Panc1 (cell line): Measurements from ENCODE around the gene VPS16.

Experiments used
- TF ChIP-seq, protein P1 (sequence below): fragments of 450-650 bp; IDR thresholded peaks from 2 replicates; pipeline ENCODE4 v1.5.1; 2017; ENCODE audit warnings: mild to moderate bottlenecking
- TF ChIP-seq, protein P2 (sequence below), 2 experiments: IDR thresholded peaks; 2 replicates each; pipeline ENCODE4 v1.6.1; 2011 to 2012; ENCODE audit warnings: low read depth in 2 of 2, control low read depth in 1 of 2, low read length in 1 of 2, mild to moderate bottlenecking in 1 of 2, moderate library complexity in 1 of 2; ENCODE audit not compliant: insufficient read depth in 1 of 2

DNA sequence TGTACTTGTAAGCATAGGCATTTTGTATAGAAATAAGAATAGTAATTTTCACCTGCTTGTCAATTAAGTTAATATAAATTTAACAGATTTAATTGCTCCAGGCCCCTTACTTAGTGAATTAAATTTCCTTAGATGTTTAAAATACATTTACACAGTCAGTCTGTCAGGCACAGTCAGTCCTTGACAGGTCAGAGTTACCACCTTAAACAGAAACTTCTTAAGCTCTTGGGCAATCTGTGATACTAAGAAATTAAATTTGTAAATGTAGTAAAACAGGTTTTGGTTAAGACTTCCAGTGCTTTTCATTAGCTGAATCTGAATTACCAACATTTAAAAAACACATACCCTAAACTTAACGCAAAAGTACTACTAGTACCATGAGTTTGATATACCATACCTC is 48.7 kb downstream of the VPS16 start:
- TF ChIP-seq, protein P1, sequence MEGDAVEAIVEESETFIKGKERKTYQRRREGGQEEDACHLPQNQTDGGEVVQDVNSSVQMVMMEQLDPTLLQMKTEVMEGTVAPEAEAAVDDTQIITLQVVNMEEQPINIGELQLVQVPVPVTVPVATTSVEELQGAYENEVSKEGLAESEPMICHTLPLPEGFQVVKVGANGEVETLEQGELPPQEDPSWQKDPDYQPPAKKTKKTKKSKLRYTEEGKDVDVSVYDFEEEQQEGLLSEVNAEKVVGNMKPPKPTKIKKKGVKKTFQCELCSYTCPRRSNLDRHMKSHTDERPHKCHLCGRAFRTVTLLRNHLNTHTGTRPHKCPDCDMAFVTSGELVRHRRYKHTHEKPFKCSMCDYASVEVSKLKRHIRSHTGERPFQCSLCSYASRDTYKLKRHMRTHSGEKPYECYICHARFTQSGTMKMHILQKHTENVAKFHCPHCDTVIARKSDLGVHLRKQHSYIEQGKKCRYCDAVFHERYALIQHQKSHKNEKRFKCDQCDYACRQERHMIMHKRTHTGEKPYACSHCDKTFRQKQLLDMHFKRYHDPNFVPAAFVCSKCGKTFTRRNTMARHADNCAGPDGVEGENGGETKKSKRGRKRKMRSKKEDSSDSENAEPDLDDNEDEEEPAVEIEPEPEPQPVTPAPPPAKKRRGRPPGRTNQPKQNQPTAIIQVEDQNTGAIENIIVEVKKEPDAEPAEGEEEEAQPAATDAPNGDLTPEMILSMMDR: no peak
- TF ChIP-seq, protein P2, sequence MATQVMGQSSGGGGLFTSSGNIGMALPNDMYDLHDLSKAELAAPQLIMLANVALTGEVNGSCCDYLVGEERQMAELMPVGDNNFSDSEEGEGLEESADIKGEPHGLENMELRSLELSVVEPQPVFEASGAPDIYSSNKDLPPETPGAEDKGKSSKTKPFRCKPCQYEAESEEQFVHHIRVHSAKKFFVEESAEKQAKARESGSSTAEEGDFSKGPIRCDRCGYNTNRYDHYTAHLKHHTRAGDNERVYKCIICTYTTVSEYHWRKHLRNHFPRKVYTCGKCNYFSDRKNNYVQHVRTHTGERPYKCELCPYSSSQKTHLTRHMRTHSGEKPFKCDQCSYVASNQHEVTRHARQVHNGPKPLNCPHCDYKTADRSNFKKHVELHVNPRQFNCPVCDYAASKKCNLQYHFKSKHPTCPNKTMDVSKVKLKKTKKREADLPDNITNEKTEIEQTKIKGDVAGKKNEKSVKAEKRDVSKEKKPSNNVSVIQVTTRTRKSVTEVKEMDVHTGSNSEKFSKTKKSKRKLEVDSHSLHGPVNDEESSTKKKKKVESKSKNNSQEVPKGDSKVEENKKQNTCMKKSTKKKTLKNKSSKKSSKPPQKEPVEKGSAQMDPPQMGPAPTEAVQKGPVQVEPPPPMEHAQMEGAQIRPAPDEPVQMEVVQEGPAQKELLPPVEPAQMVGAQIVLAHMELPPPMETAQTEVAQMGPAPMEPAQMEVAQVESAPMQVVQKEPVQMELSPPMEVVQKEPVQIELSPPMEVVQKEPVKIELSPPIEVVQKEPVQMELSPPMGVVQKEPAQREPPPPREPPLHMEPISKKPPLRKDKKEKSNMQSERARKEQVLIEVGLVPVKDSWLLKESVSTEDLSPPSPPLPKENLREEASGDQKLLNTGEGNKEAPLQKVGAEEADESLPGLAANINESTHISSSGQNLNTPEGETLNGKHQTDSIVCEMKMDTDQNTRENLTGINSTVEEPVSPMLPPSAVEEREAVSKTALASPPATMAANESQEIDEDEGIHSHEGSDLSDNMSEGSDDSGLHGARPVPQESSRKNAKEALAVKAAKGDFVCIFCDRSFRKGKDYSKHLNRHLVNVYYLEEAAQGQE (IDR thresholded peaks at IDR 0.05; ENCODE audit: insufficient read depth in 1 of 2, low read depth in 2 of 2, low read length in 1 of 2): no peak
